ENCODE measurements around the gene SAMD1.
A peak's percentile ranks its signal among the peaks of the same experiment; 100 is the strongest.

The SAMD1 gene

GRCh38 chr19:14107581-14108461 is 17.3 kb upstream of the SAMD1 start:
- Histone ChIP-seq H4K20me1 (ENCODE audit: insufficient read depth) (no peaks in the 10 kb centered on the region), H3K79me2 (ENCODE audit: insufficient read depth, low read depth) (no peaks in the 10 kb centered on the region), H3K4me1 (ENCODE audit: low read depth, poor library complexity, severe bottlenecking) (peaks cover 31% of the 10 kb centered on the region), H3K27ac (no peak overlapping the region), H3K9ac (no peak overlapping the region), H3K36me3 (ENCODE audit: insufficient read depth) (no peaks in the 10 kb centered on the region), H3K27me3 (ENCODE audit: insufficient read depth, low read depth) (no peaks in the 10 kb centered on the region), H3K4me2 (no peak overlapping the region), H3K4me3 (IDR thresholded peaks at IDR 0.05; ENCODE audit: insufficient read depth, low read depth, low read length) (no peak overlapping the region), H2AFZ (ENCODE audit: low read depth) (no peak overlapping the region)
- TF ChIP-seq CTCF (conservative IDR thresholded peaks at IDR 0.05; ENCODE audit: low read depth, low read length) = no peak

- Histone ChIP-seq H3K36me3 (ENCODE audit: insufficient read depth) (no peaks in the 10 kb centered on the region), H2AFZ (ENCODE audit: low read depth) (no peak overlapping the region), H3K4me1 (ENCODE audit: low read depth, poor library complexity, severe bottlenecking) (peaks cover 41% of the 10 kb centered on the region), H3K27ac (no peak overlapping the region), H3K4me3 (IDR thresholded peaks at IDR 0.05; ENCODE audit: insufficient read depth, low read depth, low read length) (no peak overlapping the region), H3K4me2 (no peak overlapping the region), H3K79me2 (ENCODE audit: insufficient read depth, low read depth) (no peaks in the 10 kb centered on the region), H3K9ac (no peak overlapping the region), H4K20me1 (ENCODE audit: insufficient read depth) (no peaks in the 10 kb centered on the region), H3K27me3 (ENCODE audit: insufficient read depth, low read depth) (no peaks in the 10 kb centered on the region)
- TF ChIP-seq CTCF (conservative IDR thresholded peaks at IDR 0.05; ENCODE audit: low read depth, low read length) = no peak
These were observed 16.3 kb upstream of the SAMD1 start for GRCh38 chr19:14106840-14107239.

GRCh38 chr19:14105680-14106079 is 15.1 kb upstream of the SAMD1 start:
- H3K4me1 ChIP-seq (ENCODE audit: low read depth, poor library complexity, severe bottlenecking) = peaks cover 53% of the 10 kb centered on the region
- no peak overlapping the region for H3K27ac ChIP-seq
- H3K9ac ChIP-seq = no peak overlapping the region
- no peak overlapping the region for H3K4me3 ChIP-seq (IDR thresholded peaks at IDR 0.05; ENCODE audit: insufficient read depth, low read depth, low read length)
- TF ChIP-seq CTCF (conservative IDR thresholded peaks at IDR 0.05; ENCODE audit: low read depth, low read length) = no peak
- H2AFZ ChIP-seq (ENCODE audit: low read depth) = no peak overlapping the region
- no peaks in the 10 kb centered on the region for H3K36me3 ChIP-seq (ENCODE audit: insufficient read depth)
- no peaks in the 10 kb centered on the region for H3K27me3 ChIP-seq (ENCODE audit: insufficient read depth, low read depth)
- H3K4me2 ChIP-seq = no peak overlapping the region
- no peaks in the 10 kb centered on the region for H4K20me1 ChIP-seq (ENCODE audit: insufficient read depth)
- H3K79me2 ChIP-seq (ENCODE audit: insufficient read depth, low read depth) = no peaks in the 10 kb centered on the region

- no peaks in the 10 kb centered on the region for H3K36me3 ChIP-seq (ENCODE audit: insufficient read depth)
These were observed 12.8 kb upstream of the SAMD1 start for GRCh38 chr19:14103310-14103709.

More at GRCh38 chr19:14103310-14103709, 12.8 kb upstream of the SAMD1 start:
- Histone ChIP-seq H3K9ac (peak overlapping the region; percentile 29; the same call in 1 of the 2 replicates), H3K4me2 (peak overlapping the region; percentile 40), H2AFZ (ENCODE audit: low read depth) (peak overlapping the region; percentile 21; the same call in 1 of the 2 replicates), H3K4me1 (ENCODE audit: low read depth, poor library complexity, severe bottlenecking) (peaks cover 57% of the 10 kb centered on the region), H3K27ac (peak overlapping the region; percentile 53), H3K27me3 (ENCODE audit: insufficient read depth, low read depth) (no peaks in the 10 kb centered on the region), H3K4me3 (IDR thresholded peaks at IDR 0.05; ENCODE audit: insufficient read depth, low read depth, low read length) (no peak overlapping the region), H4K20me1 (ENCODE audit: insufficient read depth) (no peaks in the 10 kb centered on the region), H3K79me2 (ENCODE audit: insufficient read depth, low read depth) (no peaks in the 10 kb centered on the region)
- no peak for TF ChIP-seq CTCF (conservative IDR thresholded peaks at IDR 0.05; ENCODE audit: low read depth, low read length)

Measured in KMS-11 (cell line).